BE2C (cell line): ENCODE results near the gene RAB27A.

ENCODE experiments used
- DNase-seq: peaks from one replicate; pipeline ENCODE4 v3.0.0-alpha.2; 2020
- H3K27me3 ChIP-seq: fragments of 250-450 bp; sonication (Bioruptor Pico); 2 replicates; pipeline ENCODE4 v1.5.1; 2020; ENCODE audit warnings: mild to moderate bottlenecking
- H3K36me3 ChIP-seq: fragments of 250-450 bp; sonication (Bioruptor Pico); 2 replicates; pipeline ENCODE4 v1.5.1; 2020; ENCODE audit warnings: mild to moderate bottlenecking
- H3K4me1 ChIP-seq: fragments of 250-450 bp; sonication (Bioruptor Pico); 2 replicates; pipeline ENCODE4 v1.5.1; 2020
- H3K4me3 ChIP-seq: 2 replicates; pipeline ENCODE4 v1.5.1; 2011; ENCODE audit warnings: low read depth, low read length
- H3K9me3 ChIP-seq: fragments of 250-450 bp; sonication (Bioruptor Pico); 2 replicates; pipeline ENCODE4 v1.5.1; 2020
- TF ChIP-seq, protein P1 (sequence below): IDR thresholded peaks from 2 replicates; pipeline ENCODE4 v1.5.1; 2012; ENCODE audit warnings: mild to moderate bottlenecking, low read depth, low read length

Gene RAB27A

DNA sequence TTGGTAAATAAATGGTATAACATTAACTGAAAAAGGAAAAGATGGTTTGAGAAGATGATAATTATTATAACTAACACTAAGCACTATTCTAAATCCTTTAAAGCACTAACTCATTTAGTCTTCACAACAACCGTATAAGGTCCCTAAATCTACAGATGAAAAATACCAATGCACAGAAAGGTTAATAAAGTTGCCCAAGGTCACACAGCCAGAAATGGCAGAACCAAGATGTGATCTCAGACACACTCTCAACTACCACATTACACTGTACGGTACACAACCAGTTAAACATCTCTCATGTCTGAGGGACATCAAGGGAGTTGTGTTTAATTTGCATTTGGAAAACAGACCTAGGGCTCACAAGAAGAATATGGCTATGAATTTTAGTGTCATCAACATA lies 23.1 kb downstream of the RAB27A start:
- TF ChIP-seq, protein P1, sequence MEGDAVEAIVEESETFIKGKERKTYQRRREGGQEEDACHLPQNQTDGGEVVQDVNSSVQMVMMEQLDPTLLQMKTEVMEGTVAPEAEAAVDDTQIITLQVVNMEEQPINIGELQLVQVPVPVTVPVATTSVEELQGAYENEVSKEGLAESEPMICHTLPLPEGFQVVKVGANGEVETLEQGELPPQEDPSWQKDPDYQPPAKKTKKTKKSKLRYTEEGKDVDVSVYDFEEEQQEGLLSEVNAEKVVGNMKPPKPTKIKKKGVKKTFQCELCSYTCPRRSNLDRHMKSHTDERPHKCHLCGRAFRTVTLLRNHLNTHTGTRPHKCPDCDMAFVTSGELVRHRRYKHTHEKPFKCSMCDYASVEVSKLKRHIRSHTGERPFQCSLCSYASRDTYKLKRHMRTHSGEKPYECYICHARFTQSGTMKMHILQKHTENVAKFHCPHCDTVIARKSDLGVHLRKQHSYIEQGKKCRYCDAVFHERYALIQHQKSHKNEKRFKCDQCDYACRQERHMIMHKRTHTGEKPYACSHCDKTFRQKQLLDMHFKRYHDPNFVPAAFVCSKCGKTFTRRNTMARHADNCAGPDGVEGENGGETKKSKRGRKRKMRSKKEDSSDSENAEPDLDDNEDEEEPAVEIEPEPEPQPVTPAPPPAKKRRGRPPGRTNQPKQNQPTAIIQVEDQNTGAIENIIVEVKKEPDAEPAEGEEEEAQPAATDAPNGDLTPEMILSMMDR = no peak
- Histone ChIP-seq H3K36me3 (no peaks in the 10 kb centered on the region), H3K4me3 (no peak overlapping the region), H3K4me1 (peaks cover 17% of the 10 kb centered on the region), H3K9me3 (no peaks in the 10 kb centered on the region), H3K27me3 (no peaks in the 10 kb centered on the region)
- DNase-seq = no peak

DNA sequence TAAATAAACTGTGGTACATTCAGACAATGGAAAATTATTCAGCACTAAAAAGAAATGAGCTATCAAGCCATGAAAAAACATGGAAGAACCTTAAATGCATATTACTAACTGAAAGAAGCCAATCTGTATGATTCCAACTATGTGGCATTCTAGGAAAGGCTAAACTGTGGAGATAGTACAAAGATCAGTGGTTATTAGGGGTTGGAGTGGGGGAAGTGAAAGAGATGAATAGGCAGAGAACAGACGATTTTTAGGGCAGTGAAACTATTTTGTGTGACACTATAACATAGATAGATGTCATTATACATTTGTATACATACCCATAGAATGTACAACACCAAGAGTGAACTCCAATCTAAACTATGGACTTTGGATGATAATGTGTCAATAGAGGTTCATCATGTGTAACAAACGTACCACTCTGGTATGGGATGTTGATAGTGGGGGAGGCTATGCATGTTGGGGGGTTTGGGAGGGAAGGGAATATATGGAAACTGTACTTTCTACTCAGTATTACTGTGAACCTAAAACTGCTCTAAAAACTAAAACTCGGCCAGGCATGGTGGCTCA lies 29.0 kb downstream of the RAB27A start:
- DNase-seq = no peak
- Histone ChIP-seq H3K4me1 (peaks cover 6% of the 10 kb centered on the region; the same call in 1 of the 2 replicates), H3K36me3 (no peaks in the 10 kb centered on the region), H3K4me3 (no peak overlapping the region), H3K9me3 (no peaks in the 10 kb centered on the region), H3K27me3 (no peaks in the 10 kb centered on the region)
- TF ChIP-seq, protein P1 = no peak

DNA sequence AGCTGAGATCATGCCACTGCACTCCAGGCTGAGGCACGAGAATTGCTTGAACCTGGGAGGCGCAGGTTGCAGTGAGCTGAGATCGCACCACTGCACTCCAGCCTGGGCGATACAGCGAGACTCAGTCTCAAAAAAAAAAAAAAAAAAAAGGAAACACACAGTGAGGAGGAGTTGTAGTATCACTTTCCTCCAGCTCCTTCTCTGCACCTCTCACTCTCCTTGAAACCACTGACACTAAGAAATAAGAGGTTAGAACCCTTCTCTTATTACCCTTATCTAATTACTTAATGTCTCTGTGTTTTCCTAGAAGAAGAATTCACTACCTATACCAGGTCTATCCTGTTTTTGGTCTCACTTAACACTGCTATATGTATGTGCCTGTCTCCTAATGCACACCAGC lies 31.7 kb downstream of the RAB27A start:
- Histone ChIP-seq H3K27me3 (no peaks in the 10 kb centered on the region), H3K4me3 (no peak overlapping the region), H3K36me3 (no peaks in the 10 kb centered on the region), H3K4me1 (peaks cover 6% of the 10 kb centered on the region; the same call in 1 of the 2 replicates), H3K9me3 (no peaks in the 10 kb centered on the region)
- TF ChIP-seq, protein P1 = no peak
- DNase-seq = no peak

DNA sequence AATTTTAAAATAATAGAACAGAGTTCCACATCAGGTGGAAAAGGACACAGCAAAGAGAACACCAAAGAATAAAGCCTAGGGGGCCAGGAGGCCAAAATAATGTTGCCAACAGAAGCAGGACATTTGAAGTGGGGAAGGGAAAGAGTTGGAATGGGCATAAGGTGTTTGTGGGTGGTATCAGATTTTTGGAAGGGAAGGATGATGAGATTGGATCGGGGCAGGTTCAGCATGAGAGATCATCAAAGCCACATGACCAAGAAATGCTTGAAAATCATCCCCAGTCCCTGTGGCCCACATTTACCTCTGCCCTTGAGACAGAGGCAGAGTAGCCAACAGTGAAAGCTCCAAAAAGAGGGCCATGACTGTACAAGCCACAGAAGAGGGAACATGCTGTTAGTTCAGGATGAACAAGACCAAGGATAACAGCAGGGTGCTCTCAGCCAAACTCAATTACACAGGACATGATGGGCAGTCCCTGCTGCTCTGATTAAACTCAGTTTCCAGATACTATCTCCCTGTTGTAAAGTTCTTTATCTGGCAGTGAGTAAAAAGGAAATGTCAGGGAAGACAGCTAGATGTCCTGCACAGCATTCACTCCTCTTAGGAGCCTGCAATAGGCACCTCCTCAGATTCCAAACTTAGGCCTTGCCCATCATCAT lies 32.5 kb downstream of the RAB27A start:
- H3K4me1 ChIP-seq = peaks cover 6% of the 10 kb centered on the region; the same call in 1 of the 2 replicates
- H3K36me3 ChIP-seq = no peaks in the 10 kb centered on the region
- H3K4me3 ChIP-seq = no peak overlapping the region
- no peak for DNase-seq
- H3K27me3 ChIP-seq = no peaks in the 10 kb centered on the region
- no peaks in the 10 kb centered on the region for H3K9me3 ChIP-seq
- TF ChIP-seq, protein P1 = no peak

DNA sequence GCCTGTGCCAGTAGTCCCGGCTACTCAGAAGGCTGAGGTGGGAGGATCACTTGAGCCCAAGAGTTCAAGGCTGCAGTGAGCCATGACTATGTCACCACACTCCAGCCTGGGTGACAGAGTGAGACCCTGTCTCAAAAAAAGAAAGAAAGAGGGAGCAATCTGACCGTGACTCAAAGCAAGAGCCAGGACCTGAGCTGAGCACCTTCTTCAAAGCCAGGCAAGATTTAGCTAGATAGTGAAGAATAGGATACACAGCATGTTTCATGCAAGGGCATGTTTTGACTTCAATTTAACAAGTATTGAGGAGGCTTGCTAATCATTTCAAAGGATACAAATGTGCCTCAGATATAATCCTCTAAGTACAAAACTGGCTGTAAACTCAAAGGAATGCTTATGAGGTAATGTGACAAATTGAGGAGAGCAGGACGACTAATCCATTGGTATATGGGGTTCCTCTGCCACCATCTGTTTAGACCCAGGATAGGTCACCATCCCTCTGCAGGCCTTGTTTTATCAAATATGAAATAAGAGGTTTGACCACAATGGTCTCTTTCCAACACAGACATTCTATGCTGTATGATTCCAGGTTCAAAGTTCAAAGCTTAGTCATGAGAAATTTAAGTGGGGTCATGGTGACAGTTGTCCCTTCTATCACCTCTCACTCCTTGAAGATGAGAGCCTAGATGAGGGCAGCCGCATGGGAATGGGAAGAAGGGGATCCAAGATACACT lies 33.2 kb downstream of the RAB27A start:
- H3K36me3 ChIP-seq = no peaks in the 10 kb centered on the region
- no peak overlapping the region for H3K4me3 ChIP-seq
- TF ChIP-seq, protein P1 = no peak
- H3K4me1 ChIP-seq = peaks cover 6% of the 10 kb centered on the region; the same call in 1 of the 2 replicates
- H3K27me3 ChIP-seq = no peaks in the 10 kb centered on the region
- DNase-seq = no peak
- H3K9me3 ChIP-seq = no peaks in the 10 kb centered on the region

DNA sequence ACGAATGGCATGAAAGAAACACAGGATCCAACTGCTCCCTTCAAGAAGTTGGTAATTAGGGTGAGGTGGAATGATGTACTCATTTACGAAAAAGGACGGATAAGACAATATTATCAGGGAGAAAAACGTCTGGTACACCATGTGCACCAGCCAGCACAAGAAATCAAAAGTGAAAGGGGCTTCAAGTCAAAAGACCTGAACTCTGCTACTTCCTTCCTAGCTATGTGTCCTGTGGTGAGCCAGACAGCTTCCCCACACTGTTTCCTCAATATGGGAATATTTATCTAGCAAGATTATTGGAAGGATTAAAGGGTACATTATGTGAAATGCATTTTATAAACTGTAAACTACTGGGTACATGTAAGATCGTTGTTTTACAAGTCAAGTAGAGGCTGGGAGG lies 33.9 kb downstream of the RAB27A start:
- no peak for DNase-seq
- no peaks in the 10 kb centered on the region for H3K27me3 ChIP-seq
- peaks cover 6% of the 10 kb centered on the region; the same call in 1 of the 2 replicates for H3K4me1 ChIP-seq
- TF ChIP-seq, protein P1 = no peak
- no peak overlapping the region for H3K4me3 ChIP-seq
- no peaks in the 10 kb centered on the region for H3K36me3 ChIP-seq
- no peaks in the 10 kb centered on the region for H3K9me3 ChIP-seq
